ENCODE data around the gene CDC14B.

DNA sequence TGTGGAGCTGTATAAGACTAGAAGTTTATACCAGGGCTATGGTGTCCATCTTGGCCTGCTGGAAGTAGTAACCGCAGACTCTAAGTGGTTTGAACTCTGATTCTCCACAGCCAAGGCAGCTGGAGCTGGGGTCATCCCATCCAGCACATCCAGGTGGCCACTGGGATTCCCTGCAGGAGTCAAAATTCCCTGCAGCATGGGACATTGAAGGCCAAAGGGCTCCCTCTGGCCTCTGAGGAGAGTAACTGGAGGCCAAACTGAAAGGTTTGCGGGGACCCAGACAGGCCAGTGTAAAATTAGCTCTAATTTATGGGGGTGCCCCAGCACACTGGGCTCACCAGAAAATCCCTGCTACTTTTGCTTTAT is 47.7 kb upstream of the CDC14B start:
- TF ChIP-seq, protein P1, sequence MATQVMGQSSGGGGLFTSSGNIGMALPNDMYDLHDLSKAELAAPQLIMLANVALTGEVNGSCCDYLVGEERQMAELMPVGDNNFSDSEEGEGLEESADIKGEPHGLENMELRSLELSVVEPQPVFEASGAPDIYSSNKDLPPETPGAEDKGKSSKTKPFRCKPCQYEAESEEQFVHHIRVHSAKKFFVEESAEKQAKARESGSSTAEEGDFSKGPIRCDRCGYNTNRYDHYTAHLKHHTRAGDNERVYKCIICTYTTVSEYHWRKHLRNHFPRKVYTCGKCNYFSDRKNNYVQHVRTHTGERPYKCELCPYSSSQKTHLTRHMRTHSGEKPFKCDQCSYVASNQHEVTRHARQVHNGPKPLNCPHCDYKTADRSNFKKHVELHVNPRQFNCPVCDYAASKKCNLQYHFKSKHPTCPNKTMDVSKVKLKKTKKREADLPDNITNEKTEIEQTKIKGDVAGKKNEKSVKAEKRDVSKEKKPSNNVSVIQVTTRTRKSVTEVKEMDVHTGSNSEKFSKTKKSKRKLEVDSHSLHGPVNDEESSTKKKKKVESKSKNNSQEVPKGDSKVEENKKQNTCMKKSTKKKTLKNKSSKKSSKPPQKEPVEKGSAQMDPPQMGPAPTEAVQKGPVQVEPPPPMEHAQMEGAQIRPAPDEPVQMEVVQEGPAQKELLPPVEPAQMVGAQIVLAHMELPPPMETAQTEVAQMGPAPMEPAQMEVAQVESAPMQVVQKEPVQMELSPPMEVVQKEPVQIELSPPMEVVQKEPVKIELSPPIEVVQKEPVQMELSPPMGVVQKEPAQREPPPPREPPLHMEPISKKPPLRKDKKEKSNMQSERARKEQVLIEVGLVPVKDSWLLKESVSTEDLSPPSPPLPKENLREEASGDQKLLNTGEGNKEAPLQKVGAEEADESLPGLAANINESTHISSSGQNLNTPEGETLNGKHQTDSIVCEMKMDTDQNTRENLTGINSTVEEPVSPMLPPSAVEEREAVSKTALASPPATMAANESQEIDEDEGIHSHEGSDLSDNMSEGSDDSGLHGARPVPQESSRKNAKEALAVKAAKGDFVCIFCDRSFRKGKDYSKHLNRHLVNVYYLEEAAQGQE (IDR thresholded peaks at IDR 0.05; ENCODE audit: borderline replicate concordance) = no peak
- TF ChIP-seq, protein P2, sequence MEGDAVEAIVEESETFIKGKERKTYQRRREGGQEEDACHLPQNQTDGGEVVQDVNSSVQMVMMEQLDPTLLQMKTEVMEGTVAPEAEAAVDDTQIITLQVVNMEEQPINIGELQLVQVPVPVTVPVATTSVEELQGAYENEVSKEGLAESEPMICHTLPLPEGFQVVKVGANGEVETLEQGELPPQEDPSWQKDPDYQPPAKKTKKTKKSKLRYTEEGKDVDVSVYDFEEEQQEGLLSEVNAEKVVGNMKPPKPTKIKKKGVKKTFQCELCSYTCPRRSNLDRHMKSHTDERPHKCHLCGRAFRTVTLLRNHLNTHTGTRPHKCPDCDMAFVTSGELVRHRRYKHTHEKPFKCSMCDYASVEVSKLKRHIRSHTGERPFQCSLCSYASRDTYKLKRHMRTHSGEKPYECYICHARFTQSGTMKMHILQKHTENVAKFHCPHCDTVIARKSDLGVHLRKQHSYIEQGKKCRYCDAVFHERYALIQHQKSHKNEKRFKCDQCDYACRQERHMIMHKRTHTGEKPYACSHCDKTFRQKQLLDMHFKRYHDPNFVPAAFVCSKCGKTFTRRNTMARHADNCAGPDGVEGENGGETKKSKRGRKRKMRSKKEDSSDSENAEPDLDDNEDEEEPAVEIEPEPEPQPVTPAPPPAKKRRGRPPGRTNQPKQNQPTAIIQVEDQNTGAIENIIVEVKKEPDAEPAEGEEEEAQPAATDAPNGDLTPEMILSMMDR (IDR thresholded peaks at IDR 0.05; ENCODE audit: poor library complexity, severe bottlenecking) = no peak
- no peak for TF ChIP-seq EZH2 (IDR thresholded peaks at IDR 0.05; ENCODE audit: borderline replicate concordance, insufficient read depth, low read length, poor library complexity, severe bottlenecking)
- no peak for TF ChIP-seq POLR2AphosphoS5 (IDR thresholded peaks at IDR 0.05)
- no peak for TF ChIP-seq MXI1 (conservative IDR thresholded peaks at IDR 0.05; ENCODE audit: poor library complexity, severe bottlenecking)
- TF ChIP-seq TAF1 (IDR thresholded peaks at IDR 0.05; ENCODE audit: low read depth) = no peak
- TF ChIP-seq EP300 (conservative IDR thresholded peaks at IDR 0.05; ENCODE audit: poor library complexity, severe bottlenecking) = no peak
- no peak for TF ChIP-seq SMC3 (conservative IDR thresholded peaks at IDR 0.05; ENCODE audit: poor library complexity)
- no peak for TF ChIP-seq RAD21 (conservative IDR thresholded peaks at IDR 0.05)

Measured in neural cell (in vitro differentiated cells).